Caco-2 (cell line): ENCODE results near the gene SLC15A5. TPM values are rescaled to one million over a fixed set of nuclear protein-coding genes. Genes with fewer than 3 reads are reported as not detected.
A peak's percentile ranks its signal among the peaks of the same experiment; 100 is the strongest.

Experiments used
- BruUV-seq: library from RNA; stranded (reverse); fragments of 400-500 nt; replicated peaks from 2 replicates; lab custom pipeline; 2021; lab: Mats Ljungman, UMichigan
- CTCF ChIA-PET: fragments of 300-600 bp; sonication (Branson Sonifier 250); formaldehyde crosslinking; loops from one replicate; lab custom pipeline; 2022; ENCODE audit warnings: antibody characterized with exemption; lab: Charles Lee
- POLR2A ChIA-PET: fragments of 300-600 bp; sonication (Branson Sonifier 250); formaldehyde crosslinking; loops from one replicate; lab custom pipeline; 2022; ENCODE audit warnings: antibody characterized with exemption; lab: Charles Lee
- DNase-seq, 2 experiments: peaks; one replicate each; pipeline versions ENCODE4 v3.0.0 to v3.0.0-alpha.2; 2020 to 2022
- H3K27me3 ChIP-seq: replicated peaks from 2 replicates; pipeline ENCODE4 v1.6.0; 2011; ENCODE audit warnings: low read length; ENCODE audit not compliant: control insufficient read depth, insufficient read depth
- H3K36me3 ChIP-seq: 2 replicates; pipeline ENCODE4 v1.5.1; 2011; ENCODE audit warnings: low read length; ENCODE audit not compliant: control insufficient read depth, insufficient read depth
- H3K4me1 ChIP-seq: fragments of 250-450 bp; sonication (Bioruptor Pico); 2 replicates; pipeline ENCODE4 v1.5.1; 2020; ENCODE audit warnings: mild to moderate bottlenecking
- H3K4me3 ChIP-seq: 2 replicates; pipeline ENCODE4 v1.5.1; 2011; ENCODE audit warnings: low read depth, mild to moderate bottlenecking, control low read depth, low read length
- H3K9me3 ChIP-seq: fragments of 250-450 bp; sonication (Bioruptor Pico); 2 replicates; pipeline ENCODE4 v1.5.1; 2020; ENCODE audit warnings: mild to moderate bottlenecking, moderate library complexity
- H3K27ac Mint-ChIP-seq: one replicate; pipeline ENCODE4 v1.8.0; 2022; ENCODE audit warnings: mixed read lengths; ENCODE audit not compliant: unreplicated experiment
- H3K27me3 Mint-ChIP-seq: one replicate; pipeline ENCODE4 v1.8.0; 2022; ENCODE audit warnings: mixed read lengths; ENCODE audit not compliant: insufficient read depth, unreplicated experiment
- H3K36me3 Mint-ChIP-seq: one replicate; pipeline ENCODE4 v1.8.0; 2022; ENCODE audit warnings: mild to moderate bottlenecking, mixed read lengths; ENCODE audit not compliant: insufficient read depth, unreplicated experiment
- H3K4me1 Mint-ChIP-seq: one replicate; pipeline ENCODE4 v1.8.0; 2022; ENCODE audit warnings: low read depth, mixed read lengths; ENCODE audit not compliant: unreplicated experiment
- H3K4me3 Mint-ChIP-seq: one replicate; pipeline ENCODE4 v1.8.0; 2022; ENCODE audit warnings: mild to moderate bottlenecking, moderate library complexity, mixed read lengths; ENCODE audit not compliant: unreplicated experiment
- H3K9me3 Mint-ChIP-seq: one replicate; pipeline ENCODE4 v1.8.0; 2022; ENCODE audit warnings: mixed read lengths; ENCODE audit not compliant: unreplicated experiment
- CTCF ChIP-seq, 2 experiments: fragments of 200-600 bp in 1 of 2; IDR thresholded peaks; 1 replicate in 1 of 2; 2 replicates in 1 of 2; pipeline versions ENCODE4 v1.5.1 to v1.8.0; 2011 to 2022; ENCODE audit warnings: antibody characterized with exemption in 1 of 2, control low read depth in 1 of 2, inconsistent platforms in 1 of 2, low read depth in 1 of 2, low read length in 1 of 2, mild to moderate bottlenecking in 1 of 2, moderate library complexity in 1 of 2; ENCODE audit not compliant: insufficient read depth in 1 of 2, severe bottlenecking in 1 of 2, unreplicated experiment in 1 of 2
- intact Hi-C: fragments of 100-400 bp; cut with micrococcal nuclease; formaldehyde crosslinking; loops from one replicate; pipeline ENCODE4 v1.10.0; 2022; ENCODE audit not compliant: unreplicated experiment
- total RNA-seq: library from RNA; stranded (reverse); gene quantifications from 2 replicates; pipeline ENCODE4 v1.2.3, GENCODE V29; 2022

SLC15A5 gene
- total RNA-seq, 1 experiment from 2014 or later: not detected

- CTCF ChIA-PET: no interaction called here
- no peaks in the 10 kb centered on the region for H3K9me3 Mint-ChIP-seq
- no TSS peak for BruUV-seq
- Histone ChIP-seq H3K9me3 (no peaks in the 10 kb centered on the region), H3K4me3 (no peak overlapping the region), H3K4me1 (no peaks in the 10 kb centered on the region), H3K27me3 (no peaks in the 10 kb centered on the region), H3K36me3 (no peaks in the 10 kb centered on the region)
- no peak overlapping the region for H3K27ac Mint-ChIP-seq
- no peak for TF ChIP-seq CTCF (IDR thresholded peaks at IDR 0.05; ENCODE audit: insufficient read depth in 1 of 2, low read depth in 1 of 2, low read length in 1 of 2, severe bottlenecking in 1 of 2, unreplicated experiment in 1 of 2)
- intact Hi-C loops: no loop called here
- no peaks in the 10 kb centered on the region for H3K36me3 Mint-ChIP-seq
- POLR2A ChIA-PET: no interaction called here
- peak in 1 of 2 experiments; percentile 5 for DNase-seq
- H3K4me1 Mint-ChIP-seq: no peaks in the 10 kb centered on the region
- peaks cover 2% of the 10 kb centered on the region for H3K27me3 Mint-ChIP-seq
- H3K4me3 Mint-ChIP-seq: no peak overlapping the region
Observed at GRCh38 chr12:16297521-16297920, 20.0 kb upstream of the SLC15A5 start.

GRCh38 chr12:16294376-16294956 lies 17.0 kb upstream of the SLC15A5 start:
- Histone ChIP-seq H3K4me1 (no peaks in the 10 kb centered on the region), H3K27me3 (no peaks in the 10 kb centered on the region), H3K4me3 (no peak overlapping the region), H3K9me3 (no peaks in the 10 kb centered on the region), H3K36me3 (no peaks in the 10 kb centered on the region)
- intact Hi-C loops: loop anchor here (5.0 kb wide), 1 partner anchor 53 kb away; the partner anchor contains the start of gene MGST1
- ChIA-PET CTCF (no interaction called here), POLR2A (no interaction called here)
- no peak for TF ChIP-seq CTCF (IDR thresholded peaks at IDR 0.05; ENCODE audit: insufficient read depth in 1 of 2, low read depth in 1 of 2, low read length in 1 of 2, severe bottlenecking in 1 of 2, unreplicated experiment in 1 of 2)
- H3K27ac Mint-ChIP-seq: no peak overlapping the region
- H3K4me1 Mint-ChIP-seq: peaks cover 6% of the 10 kb centered on the region
- no peaks in the 10 kb centered on the region for H3K9me3 Mint-ChIP-seq
- H3K27me3 Mint-ChIP-seq: peaks cover 8% of the 10 kb centered on the region
- BruUV-seq: no TSS peak
- H3K4me3 Mint-ChIP-seq: no peak overlapping the region
- DNase-seq: no peak
- H3K36me3 Mint-ChIP-seq: no peaks in the 10 kb centered on the region

GRCh38 chr12:16291032-16291431 lies 13.5 kb upstream of the SLC15A5 start:
- Histone ChIP-seq H3K9me3 (no peaks in the 10 kb centered on the region), H3K4me1 (no peaks in the 10 kb centered on the region), H3K36me3 (no peaks in the 10 kb centered on the region), H3K27me3 (no peaks in the 10 kb centered on the region), H3K4me3 (no peak overlapping the region)
- intact Hi-C loops: loop anchor here (5.0 kb wide), 1 partner anchor 56 kb away; the partner anchor contains the start of gene MGST1
- H3K27ac Mint-ChIP-seq: no peak overlapping the region
- H3K36me3 Mint-ChIP-seq: no peaks in the 10 kb centered on the region
- peaks cover 6% of the 10 kb centered on the region for H3K4me1 Mint-ChIP-seq
- peaks cover 5% of the 10 kb centered on the region for H3K27me3 Mint-ChIP-seq
- ChIA-PET CTCF (no interaction called here), POLR2A (no interaction called here)
- no peaks in the 10 kb centered on the region for H3K9me3 Mint-ChIP-seq
- TF ChIP-seq CTCF (IDR thresholded peaks at IDR 0.05; ENCODE audit: insufficient read depth in 1 of 2, low read depth in 1 of 2, low read length in 1 of 2, severe bottlenecking in 1 of 2, unreplicated experiment in 1 of 2): no peak
- no peak overlapping the region for H3K4me3 Mint-ChIP-seq
- DNase-seq: no peak
- no TSS peak for BruUV-seq
